GM19467 (cell line): ENCODE data around the gene CREB5.

Experiments used
- ATAC-seq: cut with Tn5 transposase; IDR thresholded peaks from one replicate; pipeline ENCODE4 v1.9.1; 2021; ENCODE audit warnings: mild to moderate bottlenecking, moderate library complexity; ENCODE audit not compliant: unreplicated experiment

The CREB5 gene

DNA sequence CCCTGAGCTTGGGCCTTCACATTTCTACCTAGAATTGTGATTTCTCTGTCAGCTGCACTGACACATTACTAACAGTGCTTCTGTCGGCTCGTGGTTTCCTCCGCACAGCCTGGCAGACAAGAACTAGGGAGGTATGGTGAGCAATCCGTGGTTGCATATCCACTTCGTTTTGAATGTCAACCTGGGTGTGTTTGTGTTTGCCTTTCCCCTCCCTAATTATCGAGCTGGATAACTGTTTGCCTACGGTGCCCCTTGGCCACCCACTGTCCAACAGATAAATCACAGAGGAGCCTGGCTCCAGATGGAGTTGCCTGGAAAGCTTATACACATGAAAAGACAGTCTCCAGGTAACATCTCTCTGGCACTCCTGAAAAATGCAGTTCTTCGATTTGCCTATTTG, 317.0 kb downstream of the CREB5 start:
- ATAC-seq = no peak

DNA sequence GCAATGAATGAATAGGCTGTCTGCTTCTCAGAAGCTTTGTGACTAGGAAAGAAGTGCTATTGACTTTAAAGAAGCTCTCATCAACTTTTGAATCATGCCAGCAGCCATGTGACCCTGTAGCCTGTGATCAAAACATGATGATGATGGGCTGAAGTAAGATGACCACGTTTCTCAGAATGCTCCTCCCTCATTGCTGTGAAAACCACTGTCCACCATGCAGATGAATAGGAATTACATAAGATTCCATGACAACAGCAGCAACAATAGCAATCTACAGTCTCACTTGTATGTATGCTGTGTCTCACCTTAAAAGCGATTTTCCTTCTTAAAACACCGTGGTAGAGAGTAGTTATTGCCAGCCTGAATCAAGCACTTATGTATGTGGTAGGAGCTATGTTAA, 317.4 kb downstream of the CREB5 start:
- ATAC-seq = no peak

DNA sequence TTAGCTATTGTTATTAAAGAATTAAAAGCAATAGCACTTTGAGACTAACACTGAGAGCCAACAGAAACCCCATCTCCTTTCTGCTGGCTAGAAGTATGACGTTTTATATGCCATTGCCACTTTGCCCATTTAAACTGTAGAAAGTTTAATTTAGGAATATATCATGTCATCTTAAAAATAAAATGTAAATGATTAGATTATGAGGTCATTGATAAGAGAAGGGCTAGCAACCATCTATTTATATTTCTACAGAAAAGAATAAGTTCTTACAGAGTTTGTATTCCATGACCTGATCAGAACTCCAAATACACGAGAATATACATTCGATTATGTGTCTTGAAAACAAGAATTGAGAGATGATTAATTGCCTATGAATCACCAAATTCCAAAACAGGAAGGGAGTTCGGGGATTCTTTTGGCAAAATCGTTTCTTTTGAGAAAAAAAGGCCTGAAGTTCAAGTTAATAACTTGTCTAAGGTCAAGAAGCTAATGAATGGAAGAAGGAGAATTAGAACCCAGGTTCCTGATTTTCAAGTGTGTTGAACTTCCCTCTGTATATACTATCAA, 318.9 kb downstream of the CREB5 start:
- ATAC-seq = no peak

- no peak for ATAC-seq
Measured at GRCh38 chr7:28732071-28732869, 320.0 kb downstream of the CREB5 start.

DNA sequence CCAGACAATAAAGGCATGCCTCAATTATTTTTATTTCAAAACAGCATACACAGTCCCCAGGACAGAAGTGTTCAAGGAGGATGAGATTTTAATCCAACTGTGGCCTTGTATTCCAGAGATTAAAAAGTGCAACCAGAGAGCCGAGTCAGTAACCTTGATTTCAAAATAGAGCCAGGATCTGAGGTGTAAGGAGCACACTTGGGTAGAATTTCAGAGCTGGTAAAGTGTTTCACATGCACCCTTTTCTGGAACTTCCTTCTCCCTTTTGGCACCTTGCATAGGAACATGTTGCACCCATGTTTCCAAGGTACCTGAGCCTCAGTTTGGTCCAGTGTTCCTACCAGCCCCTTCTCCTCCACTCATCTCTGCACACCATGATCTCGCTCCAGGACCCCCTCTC, 320.7 kb downstream of the CREB5 start:
- ATAC-seq = no peak

- no peak for ATAC-seq
Measured at GRCh38 chr7:28738412-28738811, 326.1 kb downstream of the CREB5 start.

DNA sequence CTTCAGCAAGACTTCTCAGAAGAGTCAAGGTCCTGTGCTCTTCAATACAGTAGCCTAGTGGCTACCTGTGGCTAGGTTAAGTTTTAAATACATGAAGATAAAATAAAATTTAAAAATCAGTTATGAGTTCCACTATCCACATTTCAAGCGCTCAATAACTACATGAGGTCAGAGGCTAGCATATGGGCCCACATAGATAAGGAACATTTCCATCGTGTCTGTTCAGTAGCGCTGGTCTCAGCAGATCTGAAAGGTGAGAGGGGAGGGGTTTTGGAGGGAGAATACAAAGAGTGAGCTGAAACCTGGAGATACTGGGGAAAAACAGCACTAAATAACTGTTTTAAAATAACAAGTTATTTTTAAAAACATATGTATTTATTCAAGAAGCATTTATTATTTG, 326.8 kb downstream of the CREB5 start:
- ATAC-seq = no peak

GRCh38 chr7:28739826-28740225, 327.5 kb downstream of the CREB5 start:
- ATAC-seq = no peak

GRCh38 chr7:28744951-28745350, 332.6 kb downstream of the CREB5 start:
- ATAC-seq = no peak

DNA sequence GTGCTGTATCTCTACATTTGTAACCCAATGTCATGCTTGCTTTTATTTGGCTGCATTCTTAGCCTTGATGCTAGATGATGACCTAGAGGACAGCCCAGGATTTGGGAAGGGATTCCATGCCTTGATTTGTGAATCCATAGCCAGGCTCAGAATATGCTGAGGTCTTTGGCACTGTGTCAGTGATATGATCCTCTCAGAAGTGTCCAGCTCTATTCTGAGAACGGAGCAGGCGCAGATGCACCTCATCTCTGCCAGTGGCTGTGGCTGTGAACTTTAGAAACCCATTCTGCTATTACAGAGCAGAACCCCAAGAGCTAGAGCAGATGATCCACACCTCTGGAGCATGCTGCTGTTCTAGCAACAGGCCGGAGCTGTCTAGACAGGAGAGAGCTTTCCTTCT, 333.0 kb downstream of the CREB5 start:
- ATAC-seq = no peak

- ATAC-seq = no peak
Measured at GRCh38 chr7:28747404-28747803, 335.1 kb downstream of the CREB5 start.

DNA sequence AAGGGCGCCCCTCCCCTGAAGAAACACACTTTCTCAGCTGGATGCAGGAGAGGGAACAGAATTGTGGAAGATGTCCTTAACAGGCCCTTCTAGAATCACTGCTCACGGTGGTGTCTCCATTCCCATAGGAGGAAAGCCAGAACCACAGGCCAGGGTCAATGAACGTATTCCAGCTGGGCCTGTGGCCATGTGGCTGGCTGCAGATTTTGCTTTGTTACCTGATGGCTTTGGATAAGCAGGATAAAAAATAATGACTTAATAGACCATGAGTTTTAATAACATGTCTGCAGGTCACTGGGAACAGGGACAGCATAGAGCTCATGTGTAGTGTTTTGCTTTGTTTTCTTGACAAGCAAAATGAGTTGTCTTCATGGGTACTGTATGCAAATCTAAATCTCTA, 335.5 kb downstream of the CREB5 start:
- ATAC-seq = no peak

DNA sequence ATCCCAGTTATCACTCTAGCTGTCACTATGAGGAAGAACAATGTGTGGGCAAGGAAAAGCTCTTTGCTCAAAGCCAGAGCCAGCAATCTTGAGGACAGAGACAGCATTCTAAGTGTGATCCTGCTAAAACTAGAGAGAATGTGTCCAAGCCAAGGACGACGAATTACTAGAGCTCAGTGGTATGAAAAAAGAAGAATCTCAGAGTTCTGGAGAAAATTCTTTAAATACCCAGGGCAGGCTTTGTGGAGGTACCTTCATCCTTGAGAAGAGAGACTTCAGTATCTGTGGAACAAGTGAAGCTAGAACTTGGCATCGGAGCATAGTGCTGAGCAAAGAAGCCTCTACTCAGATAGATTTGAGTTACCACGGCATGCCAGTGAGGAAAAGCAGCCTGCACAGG, 336.0 kb downstream of the CREB5 start:
- no peak for ATAC-seq

GRCh38 chr7:28748933-28749584, 336.7 kb downstream of the CREB5 start:
- no peak for ATAC-seq

GRCh38 chr7:28749638-28750037, 337.3 kb downstream of the CREB5 start:
- no peak for ATAC-seq

DNA sequence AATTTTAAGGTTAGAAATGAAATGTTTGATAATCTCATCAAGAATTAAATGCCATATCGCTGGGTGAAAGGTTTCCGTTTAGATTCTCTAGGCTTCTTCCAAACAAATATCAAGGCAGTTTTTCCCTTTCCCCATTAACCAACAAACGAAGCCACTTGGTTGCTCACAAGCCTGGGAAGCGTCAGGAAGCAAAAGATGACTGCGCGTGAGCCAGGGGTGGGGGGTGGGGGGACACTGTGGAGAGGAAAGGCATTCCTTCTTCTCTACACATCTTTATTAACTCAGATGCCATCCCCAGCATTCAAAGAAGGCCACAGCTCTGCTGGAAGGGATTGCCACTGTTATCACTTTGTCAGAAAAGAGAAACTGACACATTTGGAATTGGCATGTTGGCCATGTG, 338.7 kb downstream of the CREB5 start:
- ATAC-seq = no peak

- no peak for ATAC-seq
Measured at GRCh38 chr7:28753613-28754012, 341.3 kb downstream of the CREB5 start.

GRCh38 chr7:28754027-28754426, 341.7 kb downstream of the CREB5 start:
- ATAC-seq = no peak

DNA sequence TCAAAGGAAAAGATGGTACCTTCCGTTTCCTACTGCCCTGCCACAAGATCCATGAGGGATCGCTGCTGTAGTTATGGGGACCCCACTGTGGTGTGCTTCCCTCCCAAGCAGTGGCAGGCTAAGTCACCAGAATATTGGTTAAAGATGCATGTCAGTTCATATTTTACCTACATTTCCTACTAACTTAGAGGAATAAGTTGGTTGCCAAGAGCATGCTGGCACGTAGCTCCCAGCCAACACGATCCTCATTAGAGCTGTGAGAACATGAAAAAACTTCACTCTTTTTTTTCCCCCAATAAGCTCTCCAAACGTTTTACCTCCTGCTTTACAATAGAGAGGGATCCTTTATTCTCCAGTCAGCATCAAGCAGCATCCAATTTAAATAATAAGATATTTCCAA, 342.1 kb downstream of the CREB5 start:
- ATAC-seq = no peak

GRCh38 chr7:28755255-28755654, 342.9 kb downstream of the CREB5 start:
- no peak for ATAC-seq

DNA sequence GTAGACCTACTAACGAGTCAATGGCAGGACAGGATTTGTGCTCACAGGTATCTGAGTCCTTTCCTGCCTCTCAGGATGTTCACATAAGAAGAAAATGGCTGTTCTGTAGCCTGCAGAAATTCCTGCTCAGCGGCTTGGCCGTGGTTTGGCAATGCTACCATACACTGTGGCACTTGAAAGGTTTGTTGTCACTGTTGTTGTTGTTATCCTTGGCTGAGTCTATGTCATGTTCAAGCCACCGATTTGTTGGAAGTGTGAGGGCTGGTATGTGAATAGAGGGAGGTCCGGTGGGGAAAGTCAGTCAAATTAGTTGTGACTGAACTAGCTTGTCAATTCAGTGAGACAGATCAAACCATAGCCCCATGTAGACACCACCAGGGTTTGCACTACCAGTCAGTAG, 345.9 kb downstream of the CREB5 start:
- ATAC-seq = no peak

- no peak for ATAC-seq
Measured at GRCh38 chr7:28759475-28759971, 347.2 kb downstream of the CREB5 start.
